SK-N-MC (cell line): ENCODE results near the gene CAMK2A.

Source experiments
- DNase-seq: peaks from one replicate; pipeline ENCODE4 v3.0.0-alpha.2; 2011; ENCODE audit warnings: low read depth, low spot score
- H3K27ac ChIP-seq: fragments of 200-600 bp; sonication (generic); 2 replicates; pipeline ENCODE4 v1.5.1; 2016; ENCODE audit warnings: mixed run types
- H3K36me3 ChIP-seq: fragments of 200-600 bp; sonication (generic); 2 replicates; pipeline ENCODE4 v1.6.1; 2017; ENCODE audit warnings: antibody characterized with exemption, low read length, mixed read lengths; ENCODE audit not compliant: insufficient read depth
- H3K4me3 ChIP-seq: fragments of 200-600 bp; sonication (generic); 2 replicates; pipeline ENCODE4 v1.5.1; 2016
- H3K9ac ChIP-seq: fragments of 200-600 bp; sonication (generic); 2 replicates; pipeline ENCODE4 v1.8.0; 2017; ENCODE audit warnings: mixed run types, mixed read lengths; ENCODE audit not compliant: insufficient read length
- H3K9me3 ChIP-seq: fragments of 200-600 bp; sonication (generic); 2 replicates; pipeline ENCODE4 v1.6.1; 2017; ENCODE audit warnings: low read depth, mild to moderate bottlenecking, antibody characterized with exemption, low read length, moderate library complexity, mixed read lengths
- EZH2 ChIP-seq: fragments of 200-600 bp; sonication (generic); IDR thresholded peaks from one replicate; pipeline ENCODE4 v1.6.1; 2017; ENCODE audit warnings: antibody characterized with exemption
- FOXP2 ChIP-seq: optimal IDR thresholded peaks from 2 replicates; pipeline ENCODE3; 2011; ENCODE audit warnings: mild to moderate bottlenecking, moderate library complexity; ENCODE audit not compliant: insufficient read depth; ENCODE audit errors: extremely low read length, control extremely low read depth
- POLR2AphosphoS5 ChIP-seq: IDR thresholded peaks from 2 replicates; pipeline ENCODE4 v1.6.1; 2012; ENCODE audit warnings: mild to moderate bottlenecking, low read depth, low read length, borderline replicate concordance

The CAMK2A gene

DNA sequence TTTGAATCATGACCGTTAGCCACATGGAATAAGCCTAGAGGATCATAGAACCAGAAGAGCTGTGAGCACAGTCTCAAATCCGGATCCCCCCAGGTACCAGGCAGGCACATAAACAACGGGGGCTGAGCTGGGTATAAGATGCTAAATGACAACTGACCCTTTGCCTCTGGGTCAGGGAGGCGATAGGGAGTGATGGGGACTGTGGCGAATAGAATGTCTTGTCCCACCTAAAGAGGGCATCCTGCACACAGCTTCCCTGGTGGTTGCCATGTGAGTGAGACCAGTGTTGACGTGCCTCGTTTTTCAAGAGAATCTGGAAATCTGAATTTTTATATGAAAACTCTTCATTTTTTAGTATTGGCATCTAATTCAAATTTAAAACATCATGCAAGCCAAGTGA, 66.1 kb downstream of the CAMK2A start:
- no peak overlapping the region for H3K4me3 ChIP-seq
- TF ChIP-seq POLR2AphosphoS5 (no peak), EZH2 (no peak), FOXP2 (no peak)

DNA sequence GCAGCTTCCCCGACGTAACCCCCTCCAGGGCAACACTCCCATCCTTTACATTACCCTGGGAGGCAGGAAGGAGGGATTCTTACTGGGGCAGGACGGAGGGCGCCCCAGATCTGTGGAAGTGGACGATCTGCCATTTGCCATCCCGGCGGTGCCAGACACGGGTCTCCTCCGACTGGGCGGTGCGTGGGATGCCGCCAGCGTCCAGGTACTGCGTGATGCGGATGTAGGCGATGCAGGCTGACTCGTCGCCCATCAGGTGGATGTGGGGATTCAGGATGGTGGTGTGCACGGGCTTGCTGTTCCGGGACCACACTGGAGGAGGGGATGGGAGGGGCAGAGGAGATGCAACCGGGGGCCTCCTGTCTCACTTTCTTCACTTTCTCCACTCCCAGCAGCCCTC, 66.7 kb downstream of the CAMK2A start:
- no peaks in the 10 kb centered on the region for H3K9me3 ChIP-seq
- H3K27ac ChIP-seq, result no peak overlapping the region
- no peaks in the 10 kb centered on the region for H3K36me3 ChIP-seq
- H3K9ac ChIP-seq, result no peak overlapping the region
- no peak overlapping the region for H3K4me3 ChIP-seq
- DNase-seq, result no peak
- TF ChIP-seq FOXP2, result no peak
- TF ChIP-seq EZH2, result no peak
- TF ChIP-seq POLR2AphosphoS5, result no peak

More for the DNA sequence above, 66.1 kb downstream of the CAMK2A start:
- no peak overlapping the region for H3K9ac ChIP-seq
- no peak for DNase-seq
- no peak overlapping the region for H3K27ac ChIP-seq
- H3K9me3 ChIP-seq, result no peaks in the 10 kb centered on the region
- no peaks in the 10 kb centered on the region for H3K36me3 ChIP-seq

DNA sequence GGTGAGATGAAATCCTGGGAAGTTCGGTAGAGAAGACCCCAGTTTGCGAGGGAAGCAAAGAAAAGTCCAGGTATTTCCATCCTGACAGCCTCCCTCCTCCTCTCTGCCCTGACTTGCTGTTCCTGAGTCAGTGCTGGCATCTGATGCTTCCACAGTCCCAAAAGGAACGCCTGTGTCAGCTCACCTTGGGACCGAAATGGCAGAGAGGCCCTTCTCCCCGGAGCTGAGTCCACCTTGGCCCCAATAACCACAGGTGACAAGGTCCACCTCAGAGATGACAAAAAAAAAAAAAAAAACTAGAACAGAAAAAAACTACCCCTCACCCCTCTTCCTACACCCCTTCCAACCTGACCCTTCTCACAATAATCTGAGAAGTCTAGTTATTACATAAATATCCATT, 68.1 kb downstream of the CAMK2A start:
- H3K9me3 ChIP-seq, result no peaks in the 10 kb centered on the region
- no peak overlapping the region for H3K27ac ChIP-seq
- H3K9ac ChIP-seq, result no peak overlapping the region
- TF ChIP-seq POLR2AphosphoS5 (no peak), FOXP2 (no peak), EZH2 (no peak)
- H3K36me3 ChIP-seq, result no peaks in the 10 kb centered on the region
- no peak overlapping the region for H3K4me3 ChIP-seq
- DNase-seq, result no peak

DNA sequence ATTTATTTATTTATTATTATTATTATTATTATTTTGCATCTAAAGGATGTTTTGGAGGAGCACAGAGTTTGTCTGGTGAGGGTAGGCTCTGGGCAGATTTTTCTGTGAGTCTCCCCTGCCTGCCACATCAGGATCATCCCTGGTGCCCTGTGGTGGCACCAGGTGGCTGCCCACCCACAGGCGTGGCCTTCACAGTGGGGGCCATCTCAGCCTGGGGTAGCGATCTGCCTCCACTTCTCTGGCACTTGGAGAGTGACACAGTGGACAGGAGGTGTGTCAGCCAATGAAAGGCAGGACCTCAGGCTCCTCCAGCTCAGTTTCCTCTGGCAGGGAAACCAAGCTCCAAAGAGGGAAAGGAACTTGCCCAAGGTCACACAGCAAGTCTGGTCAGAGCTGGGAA, 69.7 kb downstream of the CAMK2A start:
- Histone ChIP-seq H3K9ac (no peak overlapping the region), H3K27ac (no peak overlapping the region), H3K4me3 (no peak overlapping the region), H3K9me3 (no peaks in the 10 kb centered on the region), H3K36me3 (no peaks in the 10 kb centered on the region)
- no peak for DNase-seq
- TF ChIP-seq POLR2AphosphoS5 (no peak), FOXP2 (no peak), EZH2 (no peak)

DNA sequence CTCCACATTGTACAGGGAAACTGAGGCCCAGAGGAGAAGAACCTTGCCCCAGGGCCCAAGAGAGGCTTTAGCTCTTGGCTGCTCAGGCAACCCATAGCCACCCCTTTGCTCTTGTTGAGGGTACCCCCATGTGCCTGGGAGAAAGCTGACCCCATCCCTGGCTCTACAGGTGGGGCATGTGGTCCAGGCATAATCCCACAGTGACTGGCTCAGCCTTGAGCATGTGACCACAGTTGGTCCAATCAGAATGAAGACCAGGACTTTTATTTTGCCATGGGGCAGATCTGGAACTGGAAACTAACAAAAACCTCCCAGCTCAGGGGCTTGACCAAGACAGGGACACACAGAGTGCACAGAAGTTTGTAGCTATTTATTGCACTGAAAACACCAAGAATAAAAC, 70.4 kb downstream of the CAMK2A start:
- Histone ChIP-seq H3K4me3 (no peak overlapping the region), H3K9ac (no peak overlapping the region), H3K27ac (no peak overlapping the region), H3K36me3 (no peaks in the 10 kb centered on the region), H3K9me3 (no peaks in the 10 kb centered on the region)
- no peak for DNase-seq
- no peak for TF ChIP-seq FOXP2
- no peak for TF ChIP-seq EZH2
- no peak for TF ChIP-seq POLR2AphosphoS5

DNA sequence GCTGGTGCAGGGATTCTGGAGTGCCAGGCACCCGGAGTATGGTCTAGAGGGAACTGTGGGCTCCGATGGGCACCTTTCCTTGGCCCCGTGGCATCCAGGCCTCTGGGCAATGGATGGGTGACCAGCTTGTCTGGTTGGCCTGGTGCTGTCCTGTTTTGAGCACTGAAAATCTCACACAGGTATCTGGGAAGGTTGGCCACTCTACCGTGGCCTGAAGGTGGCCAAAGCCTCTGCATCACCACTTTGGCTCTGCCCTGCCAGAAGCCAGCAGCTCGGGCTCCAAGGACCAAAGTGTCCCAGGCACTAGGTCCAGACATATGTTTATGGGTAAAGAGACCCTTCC, 70.9 kb downstream of the CAMK2A start:
- no peaks in the 10 kb centered on the region for H3K36me3 ChIP-seq
- H3K27ac ChIP-seq, result no peak overlapping the region
- H3K4me3 ChIP-seq, result no peak overlapping the region
- no peaks in the 10 kb centered on the region for H3K9me3 ChIP-seq
- no peak for DNase-seq
- TF ChIP-seq EZH2 (no peak), POLR2AphosphoS5 (no peak), FOXP2 (no peak)
- H3K9ac ChIP-seq, result no peak overlapping the region

DNA sequence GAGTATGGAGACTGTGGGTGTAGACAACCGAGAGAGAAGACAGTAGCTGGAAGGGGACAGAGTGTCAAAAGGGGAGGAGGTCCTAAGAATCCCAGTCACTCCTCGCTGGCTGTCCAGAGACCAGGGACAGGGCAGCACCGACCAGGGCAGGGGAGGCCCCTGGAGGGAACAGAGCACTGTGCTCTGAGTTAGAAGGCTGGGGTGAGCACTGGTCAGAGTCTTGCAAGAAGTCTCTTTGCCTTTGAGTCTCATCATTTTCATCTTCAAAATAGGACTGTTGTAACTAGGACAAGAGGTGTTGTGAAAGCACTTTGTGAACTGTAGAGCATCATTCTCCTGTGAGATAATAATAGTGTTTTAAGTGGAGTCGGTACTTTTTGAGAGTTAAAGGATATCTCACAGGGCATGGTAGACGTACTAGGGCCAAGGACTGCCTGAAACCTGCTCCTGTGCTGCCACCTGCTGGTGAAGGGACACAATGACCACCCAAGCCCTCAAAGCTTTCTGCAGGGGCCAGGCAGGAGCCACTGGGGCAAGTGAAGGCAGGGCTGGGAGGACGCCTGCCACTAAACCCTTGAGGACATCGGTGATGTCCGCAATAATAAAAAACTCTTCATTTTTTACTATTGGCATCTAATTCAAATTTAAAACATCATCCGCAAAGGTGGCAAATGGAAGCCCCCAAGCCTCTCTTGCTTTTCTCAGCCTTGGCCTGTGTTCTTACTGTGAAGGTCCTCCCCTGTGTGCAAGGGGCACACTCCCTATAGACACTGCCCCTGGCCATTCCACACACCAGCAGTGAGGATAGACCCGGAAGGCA, 71.5 kb downstream of the CAMK2A start:
- DNase-seq, result peak; percentile 53
- no peak overlapping the region for H3K27ac ChIP-seq
- no peak overlapping the region for H3K9ac ChIP-seq
- H3K4me3 ChIP-seq, result no peak overlapping the region
- H3K36me3 ChIP-seq, result no peaks in the 10 kb centered on the region
- H3K9me3 ChIP-seq, result no peaks in the 10 kb centered on the region
- TF ChIP-seq POLR2AphosphoS5 (no peak), FOXP2 (no peak), EZH2 (no peak)

DNA sequence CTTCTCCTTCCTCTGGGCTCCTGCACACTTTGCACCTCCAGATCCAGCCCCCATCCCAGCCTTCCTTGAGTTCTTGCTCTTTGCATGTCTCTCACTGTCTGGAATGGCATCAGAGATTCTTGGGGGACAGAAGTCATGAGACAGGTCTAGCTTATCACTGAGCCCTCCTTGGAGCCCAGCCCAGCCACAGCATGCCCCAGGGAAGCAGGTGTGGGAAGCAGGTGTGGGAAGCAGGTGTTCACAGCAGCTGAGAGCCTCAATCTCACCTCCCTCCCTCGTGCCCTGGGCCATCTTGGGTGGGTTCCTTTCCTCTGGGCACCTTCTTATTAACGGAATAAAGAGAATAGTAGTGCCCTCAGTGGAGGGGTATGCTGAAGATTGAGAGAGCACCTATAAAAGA, 72.5 kb downstream of the CAMK2A start:
- no peaks in the 10 kb centered on the region for H3K36me3 ChIP-seq
- H3K4me3 ChIP-seq, result no peak overlapping the region
- DNase-seq, result no peak
- no peak overlapping the region for H3K27ac ChIP-seq
- no peak overlapping the region for H3K9ac ChIP-seq
- H3K9me3 ChIP-seq, result no peaks in the 10 kb centered on the region
- TF ChIP-seq FOXP2 (no peak), POLR2AphosphoS5 (no peak), EZH2 (no peak)
